Epithelial cell of esophagus (primary cell): Measurements from ENCODE around the gene LRIF1.

ENCODE experiments used
- DNase-seq: peaks from one replicate; pipeline ENCODE4 v3.0.0; 2010; ENCODE audit warnings: low read depth
- H3K4me3 ChIP-seq: 2 replicates; pipeline ENCODE4 v1.5.1; 2011; ENCODE audit warnings: mild to moderate bottlenecking, low read length, control low read depth
- TF ChIP-seq, protein P1 (sequence below): IDR thresholded peaks from 2 replicates; pipeline ENCODE4 v1.5.1; 2011; ENCODE audit warnings: low read depth, mild to moderate bottlenecking, low read length, control low read depth, inconsistent platforms; ENCODE audit not compliant: insufficient read depth; ENCODE audit errors: missing control alignments

LRIF1 gene

DNA sequence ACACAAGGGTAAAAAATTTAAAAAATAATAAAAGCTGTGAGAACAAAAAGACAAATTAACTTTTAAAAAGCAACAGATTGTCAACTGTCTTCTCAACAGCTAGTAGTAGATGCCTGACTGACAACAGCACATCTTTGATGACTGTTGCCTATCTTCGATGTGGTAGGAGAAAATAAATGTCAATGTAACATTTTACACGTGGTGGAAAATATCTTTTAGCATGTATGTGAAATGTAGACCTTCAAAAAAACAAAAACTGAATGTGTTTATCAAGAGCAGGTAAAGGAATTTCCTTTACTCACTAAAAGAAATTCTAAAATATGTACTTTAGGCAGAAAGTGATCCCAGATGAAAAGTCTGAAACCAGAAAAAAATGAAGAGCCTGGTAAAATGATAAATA is 47.9 kb downstream of the LRIF1 start:
- H3K4me3 ChIP-seq, result no peak overlapping the region
- DNase-seq, result no peak
- TF ChIP-seq, protein P1, sequence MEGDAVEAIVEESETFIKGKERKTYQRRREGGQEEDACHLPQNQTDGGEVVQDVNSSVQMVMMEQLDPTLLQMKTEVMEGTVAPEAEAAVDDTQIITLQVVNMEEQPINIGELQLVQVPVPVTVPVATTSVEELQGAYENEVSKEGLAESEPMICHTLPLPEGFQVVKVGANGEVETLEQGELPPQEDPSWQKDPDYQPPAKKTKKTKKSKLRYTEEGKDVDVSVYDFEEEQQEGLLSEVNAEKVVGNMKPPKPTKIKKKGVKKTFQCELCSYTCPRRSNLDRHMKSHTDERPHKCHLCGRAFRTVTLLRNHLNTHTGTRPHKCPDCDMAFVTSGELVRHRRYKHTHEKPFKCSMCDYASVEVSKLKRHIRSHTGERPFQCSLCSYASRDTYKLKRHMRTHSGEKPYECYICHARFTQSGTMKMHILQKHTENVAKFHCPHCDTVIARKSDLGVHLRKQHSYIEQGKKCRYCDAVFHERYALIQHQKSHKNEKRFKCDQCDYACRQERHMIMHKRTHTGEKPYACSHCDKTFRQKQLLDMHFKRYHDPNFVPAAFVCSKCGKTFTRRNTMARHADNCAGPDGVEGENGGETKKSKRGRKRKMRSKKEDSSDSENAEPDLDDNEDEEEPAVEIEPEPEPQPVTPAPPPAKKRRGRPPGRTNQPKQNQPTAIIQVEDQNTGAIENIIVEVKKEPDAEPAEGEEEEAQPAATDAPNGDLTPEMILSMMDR, result no peak

DNA sequence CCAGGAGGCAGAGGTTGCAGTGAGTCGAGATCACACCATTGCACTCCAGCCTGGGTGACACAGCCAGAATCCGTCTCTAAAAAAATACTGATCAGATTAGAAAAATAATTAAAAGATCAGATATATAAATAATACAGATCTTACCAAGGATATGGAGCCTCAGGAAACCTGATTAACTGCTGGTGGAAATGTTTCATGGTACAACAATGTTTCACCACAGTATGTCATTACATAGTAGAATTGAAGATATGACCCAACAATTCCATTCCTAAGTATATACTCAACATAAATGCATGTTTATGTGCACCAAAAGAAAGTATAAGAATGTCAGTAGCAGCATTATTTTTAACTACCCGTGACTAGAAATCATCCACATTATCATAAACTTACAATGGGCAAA is 49.0 kb downstream of the LRIF1 start:
- TF ChIP-seq, protein P1, result no peak
- peak; percentile 3 for DNase-seq
- H3K4me3 ChIP-seq, result no peak overlapping the region

DNA sequence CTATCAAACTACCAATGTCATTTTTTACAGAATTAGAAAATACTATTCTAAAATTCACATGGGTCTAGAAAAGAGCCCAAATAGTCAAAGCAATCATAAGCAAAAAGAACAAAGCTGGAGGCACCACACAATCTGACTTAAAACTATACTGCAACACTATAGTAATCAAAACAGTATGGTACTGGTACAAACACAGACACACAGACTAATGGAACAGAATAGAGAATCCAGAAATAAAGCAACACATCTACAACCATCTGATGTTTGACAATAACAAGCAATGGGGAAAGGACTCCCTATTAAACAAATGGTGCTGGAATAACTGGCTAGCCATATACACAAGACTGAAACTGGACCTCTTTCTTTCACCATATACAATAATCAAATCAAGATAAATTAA is 50.9 kb downstream of the LRIF1 start:
- no peak for DNase-seq
- H3K4me3 ChIP-seq, result no peak overlapping the region
- TF ChIP-seq, protein P1, result no peak

DNA sequence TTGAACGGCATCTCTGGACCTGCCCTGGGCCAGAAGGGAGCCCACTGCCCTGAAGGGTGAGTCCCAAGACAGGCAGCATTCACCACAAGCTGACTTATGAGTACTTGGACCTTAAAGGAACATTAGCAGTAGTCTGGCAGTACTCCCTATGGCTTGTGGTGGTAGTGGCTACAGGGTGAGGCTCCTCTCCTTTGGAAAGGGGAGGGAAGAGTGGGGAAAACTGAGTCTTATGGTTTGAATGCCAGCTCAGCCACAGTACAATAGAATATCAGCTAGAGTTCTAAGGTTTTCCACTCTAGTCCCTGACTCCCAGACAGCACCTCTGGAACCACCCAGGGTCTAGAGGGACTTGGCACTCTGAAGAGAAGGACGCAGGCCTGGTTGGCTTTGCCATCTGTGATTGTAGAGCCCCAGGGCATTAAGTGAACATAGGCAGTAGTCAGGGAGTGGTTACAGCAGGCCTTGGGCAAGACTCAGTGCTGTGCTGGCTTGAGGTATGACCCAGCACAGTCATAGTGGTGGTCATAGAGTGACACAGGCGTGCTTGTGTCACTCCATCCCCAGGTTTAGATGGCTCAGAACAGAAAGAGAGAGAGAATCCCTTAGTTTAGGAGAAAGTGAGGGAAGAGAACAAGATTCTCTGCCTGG is 59.7 kb downstream of the LRIF1 start:
- H3K4me3 ChIP-seq, result no peak overlapping the region
- TF ChIP-seq, protein P1, result no peak
- peak; percentile 62 for DNase-seq

DNA sequence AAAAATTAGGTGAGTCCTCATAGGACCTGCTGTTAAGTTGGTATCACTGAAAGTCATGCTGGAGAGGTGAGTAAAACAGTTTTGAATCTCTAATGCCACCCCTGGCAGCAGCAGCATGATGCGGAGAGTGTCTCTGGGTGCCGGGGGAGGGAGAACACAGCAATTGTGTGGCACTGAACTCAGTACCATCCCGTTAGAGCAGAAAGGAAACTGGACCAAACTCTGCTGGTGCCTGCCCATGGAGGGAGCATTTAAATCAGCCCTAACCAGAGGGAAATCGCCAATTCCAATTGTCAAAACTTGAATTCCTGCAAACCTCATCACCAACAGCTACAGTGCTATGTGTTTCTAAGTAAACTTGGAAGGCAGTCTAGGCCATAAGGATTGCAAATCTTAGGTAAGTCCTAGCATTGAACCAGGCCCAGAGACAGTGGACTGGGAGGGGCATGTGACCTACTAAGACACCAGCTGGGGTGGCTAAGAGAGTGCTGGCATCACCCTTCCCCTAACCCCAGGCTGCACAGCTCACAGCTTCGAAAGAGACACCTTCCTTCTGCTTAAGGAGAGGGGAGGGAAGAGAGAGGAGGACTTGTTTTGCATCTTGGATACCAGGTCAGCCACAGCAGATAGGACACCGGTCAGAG is 60.8 kb downstream of the LRIF1 start:
- TF ChIP-seq, protein P1, result no peak
- no peak overlapping the region for H3K4me3 ChIP-seq
- DNase-seq, result no peak

DNA sequence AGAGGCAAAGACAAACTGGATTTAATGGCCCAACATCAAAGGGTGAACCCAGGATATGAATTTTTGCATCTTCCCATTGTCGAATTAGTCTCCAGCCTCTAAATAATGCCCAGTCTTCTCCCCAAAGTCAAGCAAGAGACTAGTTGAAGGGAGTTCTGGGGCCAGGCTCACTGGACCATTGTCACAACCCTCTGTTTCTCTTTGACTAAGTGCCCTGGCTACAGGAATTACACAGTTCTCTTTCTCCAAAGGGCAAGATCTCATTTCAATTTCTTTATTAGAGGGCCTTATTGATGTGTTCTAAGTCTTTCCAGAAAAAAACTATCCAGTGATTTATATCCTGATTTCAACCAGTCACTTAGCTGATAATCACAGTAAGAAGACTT is 64.3 kb downstream of the LRIF1 start:
- no peak overlapping the region for H3K4me3 ChIP-seq
- TF ChIP-seq, protein P1, result no peak
- no peak for DNase-seq
